Dermis lymphatic vessel endothelial cell (primary cell): Measurements from ENCODE around the gene SPC25. TPM values are rescaled to one million over a fixed set of nuclear protein-coding genes. Genes with fewer than 3 reads are reported as not detected.

Source experiments
- total RNA-seq: library from RNA; depleted of rRNA; stranded (reverse); fragments of >200 nt; gene quantifications from 2 replicates; pipeline ENCODE4 v1.2.1, GENCODE V29; 2014

Gene SPC25, protein sequence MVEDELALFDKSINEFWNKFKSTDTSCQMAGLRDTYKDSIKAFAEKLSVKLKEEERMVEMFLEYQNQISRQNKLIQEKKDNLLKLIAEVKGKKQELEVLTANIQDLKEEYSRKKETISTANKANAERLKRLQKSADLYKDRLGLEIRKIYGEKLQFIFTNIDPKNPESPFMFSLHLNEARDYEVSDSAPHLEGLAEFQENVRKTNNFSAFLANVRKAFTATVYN
- total RNA-seq = 0.76 and 1.4 TPM in 2 replicates

DNA sequence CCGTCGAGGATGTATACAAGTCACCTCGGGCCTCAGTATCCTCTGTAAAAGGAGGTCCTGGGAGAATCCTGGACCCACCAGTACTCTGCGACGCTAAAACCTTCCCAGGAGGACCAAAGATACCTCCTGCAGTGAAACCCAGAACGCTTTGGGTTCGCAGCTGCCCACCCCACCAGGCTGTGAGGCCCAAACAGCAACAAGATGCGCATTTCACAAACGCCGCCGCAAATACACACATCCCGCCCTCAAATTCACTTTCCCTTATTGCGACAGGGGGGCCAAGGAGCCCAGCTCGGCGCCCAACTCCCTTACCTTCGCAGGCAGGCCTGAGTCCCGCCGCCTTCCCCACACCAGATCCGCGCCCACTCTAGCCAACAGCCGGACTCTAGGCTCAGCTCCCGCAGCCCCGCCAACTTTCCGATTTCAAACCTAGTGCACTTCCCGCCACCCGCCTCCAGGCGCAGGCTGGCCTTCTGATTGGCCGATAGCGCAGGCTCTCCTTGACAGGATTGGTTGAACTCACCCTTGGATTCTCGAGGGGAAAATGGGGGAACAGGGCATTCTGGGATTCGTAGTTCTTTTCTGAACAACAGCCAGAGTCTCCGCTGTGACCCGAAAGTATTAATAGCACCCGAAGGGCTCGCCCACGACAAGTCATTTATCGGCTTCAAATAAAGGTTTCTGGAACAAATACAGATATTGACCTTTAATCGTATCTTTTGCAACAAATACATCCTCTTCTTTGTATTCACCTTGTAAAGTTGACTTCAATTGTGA, at the start of gene SPC25:
TSS of gene SPC25 (minus strand) at position 425 of the 777 bp plus-strand sequence. CDS start 911 bp downstream, outside the sequence.

DNA sequence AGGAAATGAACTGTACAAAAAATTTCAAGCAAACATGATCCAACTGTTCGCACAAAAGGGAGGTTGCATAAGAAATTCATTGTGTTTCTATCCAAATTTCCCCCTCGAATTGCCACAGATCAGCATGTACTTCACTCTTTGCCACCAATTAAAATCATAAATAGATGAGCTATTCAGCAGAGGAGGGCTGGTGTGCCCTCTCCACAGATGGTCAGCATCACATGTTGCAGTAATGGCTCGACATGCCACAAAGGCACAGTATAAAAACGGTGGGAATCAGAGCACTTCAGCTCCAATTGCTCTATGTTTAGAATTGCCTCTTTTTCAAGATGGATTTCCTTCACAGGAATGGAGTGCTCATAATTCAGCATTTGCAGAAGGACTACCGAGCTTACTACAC, 10.8 kb upstream of the SPC25 start, which contains the start of gene G6PC2:
TSS of gene G6PC2 (plus strand) at position 289 of the 400 bp plus-strand sequence. CDS start at position 330, 41 bp downstream.

Other genes with a start within 250 kb of the SPC25 start
- 0.09 and 0.22 TPM in 2 replicates for gene NOSTRIN, start 87.8 kb downstream of the SPC25 start, total RNA-seq
- gene G6PC2, start 10.9 kb upstream of the SPC25 start, total RNA-seq = not detected in 2 replicates
- not detected in 2 replicates for gene ABCB11, start 140.9 kb upstream of the SPC25 start, total RNA-seq
- not detected in 2 replicates for gene DHRS9, start 179.1 kb upstream of the SPC25 start, total RNA-seq